ENCODE results near the gene RAB14.

DNA sequence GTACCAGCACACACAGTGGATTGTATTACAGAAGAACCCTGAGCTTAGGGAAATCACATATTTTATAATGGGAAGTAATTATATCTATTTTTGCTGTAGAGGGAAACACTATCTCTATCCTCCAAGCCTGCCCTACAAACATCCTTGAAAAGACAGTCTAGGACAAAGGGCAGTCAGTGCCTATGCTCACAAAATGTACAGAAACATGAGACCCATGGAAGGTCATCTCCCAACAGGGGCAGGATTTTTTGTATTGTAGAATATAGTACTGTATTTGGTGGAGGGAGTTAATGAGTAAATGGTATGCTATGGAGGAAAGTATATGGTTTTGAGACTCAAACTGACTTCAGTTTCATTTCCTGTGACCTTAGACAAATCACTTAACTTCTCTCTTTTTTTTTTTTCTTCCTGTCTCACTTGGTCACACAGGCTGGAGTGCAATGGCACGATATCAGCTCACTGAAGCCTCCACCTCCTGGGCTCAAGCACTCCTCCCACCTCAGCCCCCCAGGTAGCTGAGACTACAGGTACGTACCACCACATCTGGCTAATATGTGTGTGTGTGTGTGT lies 5.8 kb upstream of the RAB14 start:
- no peak for TF ChIP-seq GATA2 (IDR thresholded peaks at IDR 0.05; ENCODE audit: low read depth, low read length)
- no peak for TF ChIP-seq GATA3 (IDR thresholded peaks at IDR 0.05; ENCODE audit: low read depth, low read length)

Measured in SH-SY5Y (cell line).